ENCODE measurements around the gene DNM3.

Gene DNM3

GRCh38 chr1:171910786-171911185 is 69.5 kb downstream of the DNM3 start:
- H3K9me2 ChIP-seq (replicated peaks; ENCODE audit: insufficient read depth, low read length), result no peaks in the 10 kb centered on the region
- no peak for TF ChIP-seq EZH2phosphoT487 (conservative IDR thresholded peaks at IDR 0.05; ENCODE audit: low read length)
- TF ChIP-seq, protein P1, sequence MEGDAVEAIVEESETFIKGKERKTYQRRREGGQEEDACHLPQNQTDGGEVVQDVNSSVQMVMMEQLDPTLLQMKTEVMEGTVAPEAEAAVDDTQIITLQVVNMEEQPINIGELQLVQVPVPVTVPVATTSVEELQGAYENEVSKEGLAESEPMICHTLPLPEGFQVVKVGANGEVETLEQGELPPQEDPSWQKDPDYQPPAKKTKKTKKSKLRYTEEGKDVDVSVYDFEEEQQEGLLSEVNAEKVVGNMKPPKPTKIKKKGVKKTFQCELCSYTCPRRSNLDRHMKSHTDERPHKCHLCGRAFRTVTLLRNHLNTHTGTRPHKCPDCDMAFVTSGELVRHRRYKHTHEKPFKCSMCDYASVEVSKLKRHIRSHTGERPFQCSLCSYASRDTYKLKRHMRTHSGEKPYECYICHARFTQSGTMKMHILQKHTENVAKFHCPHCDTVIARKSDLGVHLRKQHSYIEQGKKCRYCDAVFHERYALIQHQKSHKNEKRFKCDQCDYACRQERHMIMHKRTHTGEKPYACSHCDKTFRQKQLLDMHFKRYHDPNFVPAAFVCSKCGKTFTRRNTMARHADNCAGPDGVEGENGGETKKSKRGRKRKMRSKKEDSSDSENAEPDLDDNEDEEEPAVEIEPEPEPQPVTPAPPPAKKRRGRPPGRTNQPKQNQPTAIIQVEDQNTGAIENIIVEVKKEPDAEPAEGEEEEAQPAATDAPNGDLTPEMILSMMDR (IDR thresholded peaks at IDR 0.05; ENCODE audit: insufficient read depth, low read length, poor library complexity, severe bottlenecking), result no peak
- H3K27ac ChIP-seq (ENCODE audit: low read depth, low read length), result no peak overlapping the region
- H4K20me1 ChIP-seq (ENCODE audit: low read depth, low read length), result no peaks in the 10 kb centered on the region
- no peaks in the 10 kb centered on the region for H3F3A ChIP-seq (ENCODE audit: insufficient read depth)
- no peaks in the 10 kb centered on the region for H3K79me2 ChIP-seq (ENCODE audit: insufficient read depth, low read length)
- H3K4me3 ChIP-seq (ENCODE audit: insufficient read depth, low read length, poor library complexity, severe bottlenecking), result no peak overlapping the region
- H2AFZ ChIP-seq (ENCODE audit: low read depth, low read length, severe bottlenecking), result no peak overlapping the region
- no peak overlapping the region for H3K4me2 ChIP-seq (ENCODE audit: low read depth, low read length, poor library complexity, severe bottlenecking)
- no peaks in the 10 kb centered on the region for H3K36me3 ChIP-seq (ENCODE audit: low read length)
- no peak overlapping the region for H3K9ac ChIP-seq (ENCODE audit: low read length)
- H3K27me3 ChIP-seq (ENCODE audit: low read length), result no peaks in the 10 kb centered on the region; the same call in 1 of the 2 replicates
- no peaks in the 10 kb centered on the region for H3K9me3 ChIP-seq (ENCODE audit: insufficient read depth, low read length)

GRCh38 chr1:171911506-171911905 is 70.2 kb downstream of the DNM3 start:
- no peaks in the 10 kb centered on the region for H3K79me2 ChIP-seq (ENCODE audit: insufficient read depth, low read length)
- TF ChIP-seq, protein P1 (IDR thresholded peaks at IDR 0.05; ENCODE audit: insufficient read depth, low read length, poor library complexity, severe bottlenecking), result no peak
- TF ChIP-seq EZH2phosphoT487 (conservative IDR thresholded peaks at IDR 0.05; ENCODE audit: low read length), result no peak
- no peaks in the 10 kb centered on the region for H3K36me3 ChIP-seq (ENCODE audit: low read length)
- no peaks in the 10 kb centered on the region for H3F3A ChIP-seq (ENCODE audit: insufficient read depth)
- H3K4me3 ChIP-seq (ENCODE audit: insufficient read depth, low read length, poor library complexity, severe bottlenecking), result no peak overlapping the region
- H3K9me3 ChIP-seq (ENCODE audit: insufficient read depth, low read length), result no peaks in the 10 kb centered on the region
- no peak overlapping the region for H3K9ac ChIP-seq (ENCODE audit: low read length)
- no peaks in the 10 kb centered on the region; the same call in 1 of the 2 replicates for H3K27me3 ChIP-seq (ENCODE audit: low read length)
- no peak overlapping the region for H2AFZ ChIP-seq (ENCODE audit: low read depth, low read length, severe bottlenecking)
- no peak overlapping the region for H3K27ac ChIP-seq (ENCODE audit: low read depth, low read length)
- no peak overlapping the region for H3K4me2 ChIP-seq (ENCODE audit: low read depth, low read length, poor library complexity, severe bottlenecking)
- no peaks in the 10 kb centered on the region for H4K20me1 ChIP-seq (ENCODE audit: low read depth, low read length)
- H3K9me2 ChIP-seq (replicated peaks; ENCODE audit: insufficient read depth, low read length), result no peaks in the 10 kb centered on the region

GRCh38 chr1:171912509-171913175 is 71.3 kb downstream of the DNM3 start:
- H3K79me2 ChIP-seq (ENCODE audit: insufficient read depth, low read length), result no peaks in the 10 kb centered on the region
- no peak overlapping the region for H3K27ac ChIP-seq (ENCODE audit: low read depth, low read length)
- H2AFZ ChIP-seq (ENCODE audit: low read depth, low read length, severe bottlenecking), result no peak overlapping the region
- H3K27me3 ChIP-seq (ENCODE audit: low read length), result no peaks in the 10 kb centered on the region; the same call in 1 of the 2 replicates
- no peak overlapping the region for H3K9ac ChIP-seq (ENCODE audit: low read length)
- H3K4me2 ChIP-seq (ENCODE audit: low read depth, low read length, poor library complexity, severe bottlenecking), result no peak overlapping the region
- H3K4me3 ChIP-seq (ENCODE audit: insufficient read depth, low read length, poor library complexity, severe bottlenecking), result no peak overlapping the region
- no peaks in the 10 kb centered on the region for H3K36me3 ChIP-seq (ENCODE audit: low read length)
- no peaks in the 10 kb centered on the region for H4K20me1 ChIP-seq (ENCODE audit: low read depth, low read length)
- no peak for TF ChIP-seq EZH2phosphoT487 (conservative IDR thresholded peaks at IDR 0.05; ENCODE audit: low read length)
- TF ChIP-seq, protein P1 (IDR thresholded peaks at IDR 0.05; ENCODE audit: insufficient read depth, low read length, poor library complexity, severe bottlenecking), result no peak
- H3K9me2 ChIP-seq (replicated peaks; ENCODE audit: insufficient read depth, low read length), result no peaks in the 10 kb centered on the region
- H3F3A ChIP-seq (ENCODE audit: insufficient read depth), result no peaks in the 10 kb centered on the region
- no peaks in the 10 kb centered on the region for H3K9me3 ChIP-seq (ENCODE audit: insufficient read depth, low read length)
